SH-SY5Y (cell line): Measurements from ENCODE around the gene SCN3B.

Experiments
- GATA2 ChIP-seq: IDR thresholded peaks from 2 replicates; pipeline ENCODE4 v1.6.1; 2011; ENCODE audit warnings: mild to moderate bottlenecking, low read depth, low read length
- GATA3 ChIP-seq: IDR thresholded peaks from 2 replicates; pipeline ENCODE4 v1.6.1; 2011; ENCODE audit warnings: low read depth, mild to moderate bottlenecking, low read length, moderate library complexity

DNA sequence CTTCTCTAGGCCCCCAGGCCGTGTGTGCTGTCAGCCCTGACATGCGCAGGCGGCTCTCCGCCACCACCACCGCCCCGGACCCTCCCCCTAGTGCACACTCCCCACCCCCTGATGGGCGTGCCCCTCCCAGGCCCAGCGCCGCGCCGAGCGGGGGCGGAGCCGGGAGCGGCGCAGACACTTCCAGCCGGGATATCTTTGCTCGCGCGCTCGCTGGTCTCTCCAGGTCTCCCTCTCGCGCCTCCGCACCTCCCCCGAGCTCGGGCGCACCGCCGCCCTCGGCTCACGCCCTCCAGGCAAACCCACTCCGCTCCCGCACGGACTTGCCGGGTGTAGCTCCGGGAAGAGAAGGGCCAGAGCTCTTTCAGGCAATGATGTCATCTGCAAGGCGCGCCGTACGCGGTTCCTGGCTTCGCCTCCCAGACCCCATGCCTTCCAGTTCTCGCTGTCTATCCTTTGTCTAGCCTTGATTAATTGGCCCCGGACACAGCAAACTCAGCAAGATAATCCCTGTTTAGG, at the start of gene SCN3B:
- no peak for TF ChIP-seq GATA3
- TF ChIP-seq GATA2, result no peak
